Measurements from ENCODE around the gene PLA2G5.
A peak's percentile ranks its signal among the peaks of the same experiment; 100 is the strongest.

The PLA2G5 gene

GRCh38 chr1:20086800-20087199 is 16.8 kb downstream of the PLA2G5 start:
- TF ChIP-seq, protein P1, sequence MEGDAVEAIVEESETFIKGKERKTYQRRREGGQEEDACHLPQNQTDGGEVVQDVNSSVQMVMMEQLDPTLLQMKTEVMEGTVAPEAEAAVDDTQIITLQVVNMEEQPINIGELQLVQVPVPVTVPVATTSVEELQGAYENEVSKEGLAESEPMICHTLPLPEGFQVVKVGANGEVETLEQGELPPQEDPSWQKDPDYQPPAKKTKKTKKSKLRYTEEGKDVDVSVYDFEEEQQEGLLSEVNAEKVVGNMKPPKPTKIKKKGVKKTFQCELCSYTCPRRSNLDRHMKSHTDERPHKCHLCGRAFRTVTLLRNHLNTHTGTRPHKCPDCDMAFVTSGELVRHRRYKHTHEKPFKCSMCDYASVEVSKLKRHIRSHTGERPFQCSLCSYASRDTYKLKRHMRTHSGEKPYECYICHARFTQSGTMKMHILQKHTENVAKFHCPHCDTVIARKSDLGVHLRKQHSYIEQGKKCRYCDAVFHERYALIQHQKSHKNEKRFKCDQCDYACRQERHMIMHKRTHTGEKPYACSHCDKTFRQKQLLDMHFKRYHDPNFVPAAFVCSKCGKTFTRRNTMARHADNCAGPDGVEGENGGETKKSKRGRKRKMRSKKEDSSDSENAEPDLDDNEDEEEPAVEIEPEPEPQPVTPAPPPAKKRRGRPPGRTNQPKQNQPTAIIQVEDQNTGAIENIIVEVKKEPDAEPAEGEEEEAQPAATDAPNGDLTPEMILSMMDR (IDR thresholded peaks at IDR 0.05; ENCODE audit: low read depth, low read length): no peak
- in situ Hi-C loops (cut with HindIII; ENCODE audit: low sequenced_read_pairs): no loop called here
- DNase-seq (ENCODE audit: low read depth, low spot score): no peak

DNA sequence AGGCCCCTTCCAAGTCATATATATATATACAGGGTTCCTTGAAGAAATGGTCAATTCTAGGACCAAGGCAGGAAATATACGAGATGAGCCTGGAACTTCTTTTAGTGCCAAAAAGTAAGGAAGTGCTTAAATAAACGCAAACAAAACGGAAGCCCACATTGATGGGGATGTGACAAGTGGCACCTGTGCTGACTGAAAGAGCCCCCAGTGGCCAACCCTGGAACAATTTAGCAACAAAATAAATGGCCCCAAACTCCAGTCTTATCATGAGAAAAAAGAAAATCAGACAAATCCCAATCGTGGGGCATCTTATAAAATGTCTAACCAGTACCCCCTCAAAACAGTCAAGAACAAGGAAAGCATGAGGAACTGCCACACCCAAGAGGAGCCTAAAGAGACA is 17.7 kb downstream of the PLA2G5 start:
- TF ChIP-seq, protein P1 (IDR thresholded peaks at IDR 0.05; ENCODE audit: low read depth, low read length): peak; percentile 8
- DNase-seq (ENCODE audit: low read depth, low spot score): no peak
- in situ Hi-C loops (cut with HindIII; ENCODE audit: low sequenced_read_pairs): no loop called here
- no peak overlapping the region for H3K4me3 ChIP-seq (ENCODE audit: low read depth, low read length)

More at GRCh38 chr1:20086800-20087199, 16.8 kb downstream of the PLA2G5 start:
- H3K4me3 ChIP-seq (ENCODE audit: low read depth, low read length): no peak overlapping the region

GRCh38 chr1:20089328-20090077 is 19.5 kb downstream of the PLA2G5 start:
- no peak overlapping the region for H3K4me3 ChIP-seq (ENCODE audit: low read depth, low read length)
- DNase-seq (ENCODE audit: low read depth, low spot score): no peak
- TF ChIP-seq, protein P1 (IDR thresholded peaks at IDR 0.05; ENCODE audit: low read depth, low read length): no peak
- in situ Hi-C loops (cut with HindIII; ENCODE audit: low sequenced_read_pairs): no loop called here

- in situ Hi-C loops (cut with HindIII; ENCODE audit: low sequenced_read_pairs): no loop called here
- H3K4me3 ChIP-seq (ENCODE audit: low read depth, low read length): no peak overlapping the region
- TF ChIP-seq, protein P1 (IDR thresholded peaks at IDR 0.05; ENCODE audit: low read depth, low read length): no peak
Measured at GRCh38 chr1:20090119-20090518, 20.1 kb downstream of the PLA2G5 start.

GRCh38 chr1:20090641-20091040 is 20.6 kb downstream of the PLA2G5 start:
- TF ChIP-seq, protein P1 (IDR thresholded peaks at IDR 0.05; ENCODE audit: low read depth, low read length): no peak
- in situ Hi-C loops (cut with HindIII; ENCODE audit: low sequenced_read_pairs): no loop called here
- no peak overlapping the region for H3K4me3 ChIP-seq (ENCODE audit: low read depth, low read length)
- no peak for DNase-seq (ENCODE audit: low read depth, low spot score)

More at GRCh38 chr1:20090119-20090518, 20.1 kb downstream of the PLA2G5 start:
- DNase-seq (ENCODE audit: low read depth, low spot score): no peak

- TF ChIP-seq, protein P1 (IDR thresholded peaks at IDR 0.05; ENCODE audit: low read depth, low read length): no peak
- H3K4me3 ChIP-seq (ENCODE audit: low read depth, low read length): no peak overlapping the region
- in situ Hi-C loops (cut with HindIII; ENCODE audit: low sequenced_read_pairs): no loop called here
- DNase-seq (ENCODE audit: low read depth, low spot score): no peak
Measured at GRCh38 chr1:20093303-20093702, 23.3 kb downstream of the PLA2G5 start.
